GM06990 (cell line): ENCODE measurements around the gene PKP4.

Experiments used
- DNase-seq: peaks from one replicate; pipeline ENCODE4 v3.0.0-alpha.2; 2011; ENCODE audit not compliant: insufficient read length; ENCODE audit errors: extremely low read depth
- H3K27me3 ChIP-seq: replicated peaks from 2 replicates; pipeline ENCODE4 v1.6.0; 2011; ENCODE audit warnings: low read length; ENCODE audit not compliant: control insufficient read depth, insufficient read depth
- H3K36me3 ChIP-seq: 2 replicates; pipeline ENCODE4 v1.5.1; 2011; ENCODE audit warnings: low read length; ENCODE audit not compliant: control insufficient read depth, insufficient read depth
- H3K4me3 ChIP-seq: replicated peaks from 2 replicates; pipeline ENCODE4 v1.5.1; 2011; ENCODE audit warnings: low read depth, mild to moderate bottlenecking, control low read depth, low read length
- CTCF ChIP-seq: IDR thresholded peaks from 2 replicates; pipeline ENCODE4 v1.5.1; 2011; ENCODE audit warnings: low read length, control low read depth, mild to moderate bottlenecking, inconsistent platforms; ENCODE audit not compliant: insufficient read depth, poor library complexity, severe bottlenecking

PKP4 gene

GRCh38 chr2:158457826-158458616 lies 1.3 kb downstream of the PKP4 start:
- H3K36me3 ChIP-seq = no peaks in the 10 kb centered on the region
- peak; percentile 85 for DNase-seq
- peak overlapping the region; percentile 93 for H3K4me3 ChIP-seq
- H3K27me3 ChIP-seq = peaks cover 1% of the 10 kb centered on the region; the same call in 1 of the 2 replicates
- TF ChIP-seq CTCF = no peak

- DNase-seq = no peak
- TF ChIP-seq CTCF = no peak
- peaks cover 1% of the 10 kb centered on the region; the same call in 1 of the 2 replicates for H3K27me3 ChIP-seq
- no peaks in the 10 kb centered on the region for H3K36me3 ChIP-seq
- H3K4me3 ChIP-seq = peak overlapping the region; percentile 93
Observed at GRCh38 chr2:158458617-158458920, 1.8 kb downstream of the PKP4 start.

- TF ChIP-seq CTCF = no peak
- Histone ChIP-seq H3K27me3 (no peaks in the 10 kb centered on the region), H3K4me3 (no peak overlapping the region), H3K36me3 (no peaks in the 10 kb centered on the region)
- DNase-seq = no peak
Observed at GRCh38 chr2:158459161-158460003, 2.6 kb downstream of the PKP4 start.

GRCh38 chr2:158460632-158461297 lies 4.0 kb downstream of the PKP4 start:
- Histone ChIP-seq H3K4me3 (no peak overlapping the region), H3K27me3 (no peaks in the 10 kb centered on the region), H3K36me3 (no peaks in the 10 kb centered on the region)
- no peak for DNase-seq
- TF ChIP-seq CTCF = peak; percentile 27

- Histone ChIP-seq H3K4me3 (no peak overlapping the region), H3K27me3 (no peaks in the 10 kb centered on the region), H3K36me3 (no peaks in the 10 kb centered on the region)
- TF ChIP-seq CTCF = no peak
- no peak for DNase-seq
Observed at GRCh38 chr2:158463496-158464095, 6.8 kb downstream of the PKP4 start.
